ENCODE results near the gene C3orf52. TPM values are rescaled to one million over a fixed set of nuclear protein-coding genes. Genes with fewer than 3 reads are reported as not detected.

C3orf52 gene
- total RNA-seq, 4 donors from 2014 or later, result 1.7 to 3.3 (median 2.6) TPM

GRCh38 chr3:112090887-112091586 is 4.8 kb downstream of the C3orf52 start:
- Histone ChIP-seq H3K36me3 (no peaks in the 10 kb centered on the region), H3K27me3 (no peaks in the 10 kb centered on the region), H3K4me1 (peaks cover 13 to 29% (median 16%) of the 10 kb centered on the region in 4 donors), H3K27ac (replicated peaks in 1 of 4) (no peak overlapping the region), H3K4me3 (no peak overlapping the region), H3K9me3 (no peaks in the 10 kb centered on the region)
- intact Hi-C loops (cut with DNase I), result no loop called here
- DNase-seq (ENCODE audit: extremely low spot score), result no peak
- 87% methylated on average over 6 of the region's 6 CpGs for WGBS
- TF ChIP-seq EP300 (IDR thresholded peaks at IDR 0.05), result no peak
- TF ChIP-seq POLR2A (IDR thresholded peaks at IDR 0.05; ENCODE audit: low read depth), result no peak
- TF ChIP-seq POLR2AphosphoS5 (IDR thresholded peaks at IDR 0.05), result no peak
- TF ChIP-seq CTCF (IDR thresholded peaks at IDR 0.05), result no peak

- 47% methylated on average over 6 of the region's 6 CpGs for WGBS
- Histone ChIP-seq H3K9me3 (no peaks in the 10 kb centered on the region), H3K27ac (replicated peaks in 1 of 4) (no peak overlapping the region), H3K36me3 (no peaks in the 10 kb centered on the region), H3K4me3 (no peak overlapping the region), H3K4me1 (peaks cover 2 to 19% (median 7%) of the 10 kb centered on the region in 4 donors), H3K27me3 (no peaks in the 10 kb centered on the region)
- TF ChIP-seq CTCF (IDR thresholded peaks at IDR 0.05) (no peak), POLR2A (IDR thresholded peaks at IDR 0.05; ENCODE audit: low read depth) (no peak), POLR2AphosphoS5 (IDR thresholded peaks at IDR 0.05) (no peak), EP300 (IDR thresholded peaks at IDR 0.05) (no peak)
- DNase-seq (ENCODE audit: extremely low spot score), result no peak
- intact Hi-C loops (cut with DNase I), result no loop called here
These were observed 6.4 kb downstream of the C3orf52 start for GRCh38 chr3:112092496-112093179.

- no peak for DNase-seq (ENCODE audit: extremely low spot score)
- Histone ChIP-seq H3K9me3 (no peaks in the 10 kb centered on the region), H3K4me3 (no peak overlapping the region), H3K27me3 (no peaks in the 10 kb centered on the region), H3K4me1 (peaks cover 0 to 16% (median 7%) of the 10 kb centered on the region in 4 donors), H3K27ac (replicated peaks in 1 of 4) (no peak overlapping the region), H3K36me3 (no peaks in the 10 kb centered on the region)
- TF ChIP-seq POLR2A (IDR thresholded peaks at IDR 0.05; ENCODE audit: low read depth) (no peak), CTCF (IDR thresholded peaks at IDR 0.05) (no peak), POLR2AphosphoS5 (IDR thresholded peaks at IDR 0.05) (no peak), EP300 (IDR thresholded peaks at IDR 0.05) (no peak)
- intact Hi-C loops (cut with DNase I), result no loop called here
These were observed 7.0 kb downstream of the C3orf52 start for GRCh38 chr3:112093180-112093522.

- Histone ChIP-seq H3K36me3 (no peaks in the 10 kb centered on the region), H3K4me1 (peaks cover 0 to 16% (median 7%) of the 10 kb centered on the region in 4 donors), H3K27ac (replicated peaks in 1 of 4) (no peak overlapping the region), H3K4me3 (no peak overlapping the region), H3K9me3 (no peaks in the 10 kb centered on the region), H3K27me3 (no peaks in the 10 kb centered on the region)
- DNase-seq (ENCODE audit: extremely low spot score), result no peak
- no peak for TF ChIP-seq POLR2AphosphoS5 (IDR thresholded peaks at IDR 0.05)
- no peak for TF ChIP-seq EP300 (IDR thresholded peaks at IDR 0.05)
- no peak for TF ChIP-seq POLR2A (IDR thresholded peaks at IDR 0.05; ENCODE audit: low read depth)
- TF ChIP-seq CTCF (IDR thresholded peaks at IDR 0.05), result no peak
- intact Hi-C loops (cut with DNase I), result no loop called here
- WGBS, result 64% methylated on average over 2 of the region's 2 CpGs
These were observed 9.5 kb downstream of the C3orf52 start for GRCh38 chr3:112095731-112096130.

Measured in esophagus muscularis mucosa (tissue), 4 donors.